Esophagus muscularis mucosa (tissue), 3 donors: ENCODE measurements around the gene ATP10D.

ENCODE experiments used
- CTCF ChIP-seq, 3 experiments: fragments of 200-600 bp in 2 of 3; fragments of 450-650 bp in 1 of 3; sonication (generic) in 2 of 3; IDR thresholded peaks; one replicate each; pipeline ENCODE4 v1.5.1; 2017 to 2019; ENCODE audit warnings: antibody characterized with exemption in 3 of 3, mild to moderate bottlenecking in 2 of 3, moderate library complexity in 1 of 3
- POLR2A ChIP-seq: fragments of 450-650 bp; IDR thresholded peaks from one replicate; pipeline ENCODE4 v1.6.1; 2017; ENCODE audit warnings: antibody characterized with exemption, moderate library complexity, mild to moderate bottlenecking, low read depth

GRCh38 chr4:47490550-47490949 is 5.5 kb downstream of the ATP10D start:
- peak; percentile 7 to 43 (median 12) for TF ChIP-seq CTCF (IDR thresholded peaks at IDR 0.05)
- TF ChIP-seq POLR2A: no peak
